SU-DHL-6 (cell line): ENCODE data around the gene SLC29A2.

Experiments
- EZH2phosphoT487 ChIP-seq: fragments of 200-600 bp; sonication (generic), shearing (Covaris generic); conservative IDR thresholded peaks from 2 replicates; pipeline ENCODE4 v1.6.1; 2018; ENCODE audit warnings: mild to moderate bottlenecking, antibody characterized with exemption, low read length, moderate library complexity, mixed read lengths
- TF ChIP-seq, protein P1 (sequence below): fragments of 200-600 bp; sonication (generic); IDR thresholded peaks from one replicate; pipeline ENCODE4 v1.5.1; 2017; ENCODE audit warnings: antibody characterized with exemption, mild to moderate bottlenecking, low read length, moderate library complexity; ENCODE audit not compliant: insufficient read depth, poor library complexity, severe bottlenecking

DNA sequence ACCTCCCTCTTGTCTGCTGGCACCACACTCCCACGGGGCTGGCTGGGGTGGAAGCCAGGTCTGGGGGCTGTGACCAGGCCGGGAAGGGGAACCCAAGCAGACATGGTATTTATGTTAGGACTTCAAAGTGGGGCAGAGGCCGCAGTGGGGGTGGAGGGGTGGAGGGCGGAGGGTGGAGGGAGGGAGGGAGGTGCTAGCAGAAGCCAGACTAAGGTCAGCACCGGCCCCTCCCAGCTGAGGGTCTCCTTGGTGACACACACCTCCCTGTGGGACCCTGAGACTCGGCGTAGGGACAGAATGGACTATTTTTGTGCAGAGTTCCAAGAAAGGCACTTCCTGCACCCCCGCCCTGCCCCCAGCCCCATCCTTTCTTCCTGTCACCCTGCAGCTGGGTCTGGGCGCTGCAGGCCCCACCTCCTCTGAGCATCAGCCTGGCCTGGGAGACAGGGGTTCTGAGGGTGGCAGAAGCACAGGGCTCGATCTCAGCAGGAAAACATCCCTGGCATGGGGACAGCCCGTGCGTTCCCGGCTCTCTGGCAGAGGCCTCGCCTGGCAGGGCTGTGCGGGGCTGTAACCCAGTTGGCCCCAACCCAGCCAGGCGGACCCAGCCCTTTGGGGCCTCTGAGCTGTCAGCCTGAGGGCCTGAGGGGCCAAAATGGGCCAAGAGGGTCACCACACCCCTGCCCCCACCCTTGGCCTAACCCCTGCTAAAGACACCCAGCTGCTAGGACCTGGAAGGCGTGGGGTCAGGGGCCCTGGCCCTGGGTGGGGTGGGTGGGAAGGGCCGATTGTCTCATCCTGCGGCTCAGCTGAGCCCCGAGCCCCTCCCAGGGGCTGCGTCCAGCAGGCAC is 45.1 kb downstream of the SLC29A2 start:
- TF ChIP-seq, protein P1, sequence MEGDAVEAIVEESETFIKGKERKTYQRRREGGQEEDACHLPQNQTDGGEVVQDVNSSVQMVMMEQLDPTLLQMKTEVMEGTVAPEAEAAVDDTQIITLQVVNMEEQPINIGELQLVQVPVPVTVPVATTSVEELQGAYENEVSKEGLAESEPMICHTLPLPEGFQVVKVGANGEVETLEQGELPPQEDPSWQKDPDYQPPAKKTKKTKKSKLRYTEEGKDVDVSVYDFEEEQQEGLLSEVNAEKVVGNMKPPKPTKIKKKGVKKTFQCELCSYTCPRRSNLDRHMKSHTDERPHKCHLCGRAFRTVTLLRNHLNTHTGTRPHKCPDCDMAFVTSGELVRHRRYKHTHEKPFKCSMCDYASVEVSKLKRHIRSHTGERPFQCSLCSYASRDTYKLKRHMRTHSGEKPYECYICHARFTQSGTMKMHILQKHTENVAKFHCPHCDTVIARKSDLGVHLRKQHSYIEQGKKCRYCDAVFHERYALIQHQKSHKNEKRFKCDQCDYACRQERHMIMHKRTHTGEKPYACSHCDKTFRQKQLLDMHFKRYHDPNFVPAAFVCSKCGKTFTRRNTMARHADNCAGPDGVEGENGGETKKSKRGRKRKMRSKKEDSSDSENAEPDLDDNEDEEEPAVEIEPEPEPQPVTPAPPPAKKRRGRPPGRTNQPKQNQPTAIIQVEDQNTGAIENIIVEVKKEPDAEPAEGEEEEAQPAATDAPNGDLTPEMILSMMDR: no peak
- TF ChIP-seq EZH2phosphoT487: no peak
